GM19035 (cell line): Measurements from ENCODE around the gene CCDC127.
"Not testable (repeated sequence)": the region's sequence is repeated elsewhere in the genome, so short reads cannot be mapped to it uniquely, and the experiment has no call there.

Experiments
- ATAC-seq: cut with Tn5 transposase; IDR thresholded peaks from one replicate; pipeline ENCODE4 v1.9.1; 2021; ENCODE audit not compliant: unreplicated experiment

Gene CCDC127

GRCh38 chr5:217494-218456 lies at the start of gene CCDC127, which contains the start of gene SDHA:
CCDC127 (minus strand) TSS chr5:218153; CDS start chr5:216849, 1,304 bp downstream.
SDHA (plus strand) TSS chr5:218320; CDS start chr5:218356, 36 bp downstream.
- peak; percentile 80 for ATAC-seq

GRCh38 chr5:267716-268115 lies 49.8 kb upstream of the CCDC127 start:
- ATAC-seq: no peak

DNA sequence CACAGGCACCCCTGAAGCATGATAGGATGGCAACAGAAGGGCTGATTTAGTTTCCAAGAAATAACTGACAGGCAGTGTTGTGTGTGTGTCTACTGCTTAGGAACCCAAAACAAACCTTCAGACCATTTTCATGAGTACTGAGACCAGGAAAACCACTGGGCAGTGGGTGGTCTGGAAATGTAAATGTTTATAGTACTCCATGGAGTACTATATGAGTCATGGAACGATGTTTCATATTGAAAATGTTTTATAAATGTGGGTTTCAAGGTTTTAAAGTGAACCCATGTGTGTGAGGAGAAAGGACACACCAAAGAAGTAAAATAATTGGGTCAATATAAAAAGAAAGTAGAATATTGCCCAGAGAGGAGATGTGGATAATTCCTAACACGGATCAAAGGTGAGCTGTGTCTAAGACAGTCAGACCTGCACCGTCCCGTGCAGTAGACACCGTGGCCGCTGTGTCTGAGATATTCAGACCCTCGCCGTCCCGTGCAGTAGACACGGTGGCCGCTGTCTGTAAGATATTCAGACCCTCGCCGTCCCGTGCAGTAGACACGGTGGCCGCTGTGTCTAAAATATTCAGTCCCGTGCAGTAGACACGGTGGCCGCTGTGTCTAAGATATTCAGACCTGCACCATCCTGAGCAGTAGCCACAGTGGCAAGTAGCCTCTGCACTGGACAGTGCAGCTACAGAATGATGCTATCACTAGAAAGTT lies 48.5 kb upstream of the CCDC127 start:
- not testable (repeated sequence) for ATAC-seq

- no peak for ATAC-seq
Observed at GRCh38 chr5:264338-264737, 46.4 kb upstream of the CCDC127 start.

GRCh38 chr5:263275-263974 lies 45.5 kb upstream of the CCDC127 start:
- ATAC-seq: not testable (repeated sequence)

- no peak for ATAC-seq
Observed at GRCh38 chr5:257148-257547, 39.2 kb upstream of the CCDC127 start.

GRCh38 chr5:256347-256746 lies 38.4 kb upstream of the CCDC127 start:
- not testable (repeated sequence) for ATAC-seq

DNA sequence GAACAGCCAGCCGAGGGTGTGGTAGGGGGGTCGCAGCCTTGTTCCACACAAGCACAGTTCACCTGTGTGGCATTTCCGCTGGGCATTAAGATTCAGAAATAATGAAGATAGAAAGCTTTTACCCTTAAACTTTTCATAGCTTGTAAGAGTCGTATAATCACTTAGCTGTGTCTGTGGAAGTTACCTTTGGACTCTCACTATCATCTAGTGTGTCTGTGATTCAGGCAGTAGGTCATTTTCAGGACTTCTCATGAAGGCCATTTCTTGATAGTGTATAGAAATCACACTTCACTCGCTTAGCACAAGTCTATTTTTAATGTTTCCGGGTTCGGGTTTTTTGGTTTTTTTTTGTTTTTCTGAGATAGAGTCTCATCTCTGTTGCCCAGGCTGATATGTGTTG lies 37.2 kb upstream of the CCDC127 start:
- ATAC-seq: not testable (repeated sequence)

- not testable (repeated sequence) for ATAC-seq
Observed at GRCh38 chr5:254322-254721, 36.4 kb upstream of the CCDC127 start.

DNA sequence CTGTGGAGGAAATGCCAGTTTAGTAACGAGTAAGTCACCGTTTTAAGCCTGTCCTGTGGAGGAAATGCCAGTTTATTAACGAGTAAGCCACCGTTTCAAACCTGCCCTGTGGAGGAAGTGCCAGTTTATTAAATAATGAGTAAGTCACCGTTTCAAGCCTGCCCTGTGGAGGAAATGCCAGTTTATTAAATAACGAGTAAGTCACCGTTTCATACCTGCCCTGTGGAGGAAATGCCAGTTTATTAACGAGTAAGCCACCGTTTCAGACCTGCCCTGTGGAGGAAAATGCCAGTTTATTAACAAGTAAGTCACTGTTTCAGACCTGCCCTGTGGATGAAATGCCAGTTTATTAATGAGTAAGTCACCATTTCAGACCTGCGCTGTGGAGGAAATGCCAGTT lies 34.6 kb upstream of the CCDC127 start:
- ATAC-seq: no peak

DNA sequence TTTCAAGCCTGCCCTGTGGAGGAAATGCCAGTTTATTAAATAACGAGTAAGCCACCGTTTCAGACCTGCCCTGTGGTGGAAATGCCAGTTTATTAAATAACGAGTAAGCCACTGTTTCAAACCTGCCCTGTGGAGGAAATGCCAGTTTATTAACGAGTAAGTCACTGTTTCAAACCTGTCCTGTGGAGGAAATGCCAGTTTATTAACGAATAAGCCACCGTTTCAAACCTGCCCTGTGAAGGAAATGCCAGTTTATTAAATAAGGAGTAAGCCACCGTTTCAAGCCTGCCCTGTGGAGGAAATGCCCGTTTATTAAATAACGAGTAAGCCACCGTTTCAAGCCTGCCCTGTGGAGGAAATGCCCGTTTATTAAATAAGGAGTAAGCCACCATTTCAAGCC lies 34.0 kb upstream of the CCDC127 start:
- ATAC-seq: not testable (repeated sequence)

DNA sequence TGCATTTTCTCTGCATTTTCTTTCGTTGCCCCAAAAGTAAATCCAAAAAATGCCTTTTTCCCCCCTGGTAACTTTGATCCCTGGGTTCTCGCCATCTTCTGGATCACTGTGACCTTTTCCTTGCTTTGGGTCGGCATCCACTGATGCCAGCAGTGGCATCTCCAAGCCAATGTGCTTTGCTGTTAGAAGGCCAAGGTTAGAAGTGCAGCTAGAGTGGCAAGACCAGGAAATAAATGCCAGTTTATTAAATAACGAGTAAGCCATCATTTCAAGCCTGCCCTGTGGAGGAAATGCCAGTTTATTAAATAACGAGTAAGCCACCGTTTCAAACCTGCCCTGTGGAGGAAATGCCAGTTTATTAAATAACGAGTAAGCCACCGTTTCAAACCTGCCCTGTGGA lies 33.6 kb upstream of the CCDC127 start:
- not testable (repeated sequence) for ATAC-seq

DNA sequence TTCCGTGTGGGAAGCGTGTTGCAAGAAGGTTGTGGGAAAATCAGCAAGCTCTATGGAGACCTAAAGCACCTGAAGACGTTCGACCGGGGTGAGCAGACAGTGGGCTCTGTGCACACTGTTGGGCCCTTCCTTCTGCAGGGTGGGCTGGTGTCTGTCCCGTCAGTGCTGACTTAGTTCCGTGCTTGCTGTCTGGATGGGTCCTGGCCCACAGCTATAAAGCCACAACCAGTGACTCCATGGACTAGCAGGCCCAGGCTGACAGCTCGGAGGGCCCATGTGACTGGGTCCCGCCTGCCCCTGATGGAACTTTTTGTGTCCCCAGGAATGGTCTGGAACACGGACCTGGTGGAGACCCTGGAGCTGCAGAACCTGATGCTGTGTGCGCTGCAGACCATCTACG lies 33.1 kb upstream of the CCDC127 start:
- ATAC-seq: not testable (repeated sequence)

- ATAC-seq: not testable (repeated sequence)
Observed at GRCh38 chr5:250396-250795, 32.4 kb upstream of the CCDC127 start.

- ATAC-seq: not testable (repeated sequence)
Observed at GRCh38 chr5:245717-246116, 27.8 kb upstream of the CCDC127 start.

GRCh38 chr5:243683-244367 lies 25.9 kb upstream of the CCDC127 start:
- ATAC-seq: not testable (repeated sequence)

GRCh38 chr5:241045-241669 lies 23.2 kb upstream of the CCDC127 start:
- not testable (repeated sequence) for ATAC-seq

GRCh38 chr5:240550-240949 lies 22.6 kb upstream of the CCDC127 start:
- ATAC-seq: not testable (repeated sequence)

GRCh38 chr5:237931-238330 lies 20.0 kb upstream of the CCDC127 start:
- ATAC-seq: not testable (repeated sequence)

GRCh38 chr5:235527-235926 lies 17.6 kb upstream of the CCDC127 start:
- not testable (repeated sequence) for ATAC-seq
